Measurements from ENCODE around the gene RRAD. TPM values are rescaled to one million over a fixed set of nuclear protein-coding genes. Genes with fewer than 3 reads are reported as not detected.

The RRAD gene
- total and polyA plus RNA-seq, 2 of the 4 experiments (the other 2 are of a cell fraction): 1.3 to 2.1 TPM

- in situ Hi-C loops (cut with MboI; ENCODE audit: low sequenced_read_pairs): no loop called here
- Histone ChIP-seq H4K20me1 (ENCODE audit: insufficient read depth, low read length) (peaks cover 1% of the 10 kb centered on the region; the same call in 1 of the 2 replicates), H3K9ac (ENCODE audit: low read depth, low read length) (no peak overlapping the region), H3K79me1 (ENCODE audit: low read depth in 1 of 2, low read length in 2 of 2) (peaks cover 0 to 3% of the 10 kb centered on the region in 2 experiments; a peak in 2 of 4 replicates), H2BK20ac (ENCODE audit: low read depth, low read length) (no peak overlapping the region), H3K18ac (ENCODE audit: low read depth, low read length) (no peak overlapping the region), H4K91ac (ENCODE audit: insufficient read depth, low read depth, low read length) (no peak overlapping the region), H3K27me3 (ENCODE audit: control insufficient read depth, insufficient read depth, low read length) (no peaks in the 10 kb centered on the region), H4K8ac (ENCODE audit: low read depth in 2 of 2, low read length in 2 of 2) (no peak overlapping the region), H2BK15ac (ENCODE audit: low read depth, low read length) (no peak overlapping the region), H2AK5ac (ENCODE audit: low read depth, low read length) (no peak overlapping the region), H3K9me1 (ENCODE audit: insufficient read depth, low read length) (0 out of 2 replicates have a peak, but pooled peaks cover 2% of the 10 kb centered on the region), H3K14ac (replicated peaks; ENCODE audit: low read depth, low read length) (no peak overlapping the region), H3K4me2 (ENCODE audit: low read depth, low read length) (no peak overlapping the region), H3K4me1 (ENCODE audit: control insufficient read depth, insufficient read depth, low read length) (peaks cover 3% of the 10 kb centered on the region; the same call in 1 of the 2 replicates), H3K56ac (ENCODE audit: extremely low read depth, insufficient read depth, low read length) (no peak overlapping the region), H2BK5ac (ENCODE audit: low read depth, low read length, poor library complexity, severe bottlenecking) (no peak overlapping the region), H2BK120ac (ENCODE audit: low read depth, low read length) (no peak overlapping the region), H2AK9ac (replicated peaks; ENCODE audit: low read depth, low read length, poor library complexity) (no peak overlapping the region), H3K23ac (ENCODE audit: low read depth, low read length) (no peak overlapping the region), H4K5ac (ENCODE audit: low read depth, low read length) (no peak overlapping the region), H3K9me3 (ENCODE audit: control insufficient read depth, insufficient read depth, low read length) (no peaks in the 10 kb centered on the region), H2AFZ (replicated peaks; ENCODE audit: low read length, poor library complexity) (no peak overlapping the region), H3K4me3 (ENCODE audit: insufficient read depth, low read depth, low read length) (no peak overlapping the region), H3K27ac (ENCODE audit: insufficient read depth, low read length) (no peak overlapping the region), H3K36me3 (ENCODE audit: control insufficient read depth, insufficient read depth, low read length) (peaks cover 6% of the 10 kb centered on the region; the same call in 1 of the 2 replicates), H3K4ac (ENCODE audit: low read depth, low read length) (no peak overlapping the region)
- ATAC-seq (ENCODE audit: low read depth) (no peak), DNase-seq (no peak)
- intact Hi-C loops (cut with micrococcal nuclease): loop anchor here (10.0 kb wide), 1 partner anchor 263 kb away; the partner anchor contains the start of genes B3GNT9, FBXL8 and TRADD
- dilution Hi-C loops (cut with HindIII; ENCODE audit: low sequenced_read_pairs, unreplicated experiment): no loop called here
- no CpG with 5 or more reads among the region's 6 CpGs for WGBS, 2 experiments (ENCODE audit: extremely low coverage in 2 of 2, insufficient read length in 1 of 2)
- TF ChIP-seq USF2 (IDR thresholded peaks at IDR 0.05; ENCODE audit: low read depth, low read length) (no peak), MAZ (IDR thresholded peaks at IDR 0.05; ENCODE audit: borderline replicate concordance, low read depth, low read length) (no peak), CHD1 (IDR thresholded peaks at IDR 0.05; ENCODE audit: low read depth, low read length) (no peak)
- POLR2A ChIA-PET (ENCODE audit: unreplicated experiment): no interaction called here
- CTCF ChIA-PET: no interaction called here
- BruUV-seq (replicated peaks): no TSS peak
Observed at GRCh38 chr16:66891797-66892196, 33.5 kb downstream of the RRAD start.

Measured in IMR-90 (cell line).